ENCODE measurements around the gene COP1.
"Not testable (repeated sequence)": the region's sequence is repeated elsewhere in the genome, so short reads cannot be mapped to it uniquely, and the experiment has no call there.

Gene COP1

GRCh38 chr1:176096015-176096414 is 111.1 kb downstream of the COP1 start:
- no peak for DNase-seq (ENCODE audit: low spot score)
- TF ChIP-seq CTCF (conservative IDR thresholded peaks at IDR 0.05; ENCODE audit: low read depth): no peak
- ChIA-PET CTCF (no interaction called here), POLR2A (ENCODE audit: low non-redundant PET) (no interaction called here)
- no peak overlapping the region for H3K27ac ChIP-seq

- POLR2A ChIA-PET (ENCODE audit: low non-redundant PET): no interaction called here
Measured at GRCh38 chr1:176090766-176091165, 116.3 kb downstream of the COP1 start.

GRCh38 chr1:176087746-176088145 is 119.3 kb downstream of the COP1 start:
- DNase-seq (ENCODE audit: low spot score); POLR2A ChIA-PET (ENCODE audit: low non-redundant PET); H3K27ac ChIP-seq; CTCF ChIA-PET: not testable (repeated sequence)

More at GRCh38 chr1:176090766-176091165, 116.3 kb downstream of the COP1 start:
- no peak overlapping the region for H3K27ac ChIP-seq
- no peak for TF ChIP-seq CTCF (conservative IDR thresholded peaks at IDR 0.05; ENCODE audit: low read depth)
- CTCF ChIA-PET: interaction anchor here (0.7 kb wide), 1 partner anchor 13 kb away, joined by 6 read pairs; no protein-coding TSS in a partner anchor
- no peak for DNase-seq (ENCODE audit: low spot score)

GRCh38 chr1:176073524-176074157 is 133.4 kb downstream of the COP1 start:
- POLR2A ChIA-PET (ENCODE audit: low non-redundant PET): no interaction called here
- TF ChIP-seq CTCF (conservative IDR thresholded peaks at IDR 0.05; ENCODE audit: low read depth): peak; percentile 68
- no peak overlapping the region for H3K27ac ChIP-seq
- CTCF ChIA-PET: interaction anchor here (0.7 to 0.8 kb wide), 2 partner anchors 18 to 324 kb away, joined by 4 to 5 read pairs; no protein-coding TSS in a partner anchor
- DNase-seq (ENCODE audit: low spot score): peak; percentile 44

GRCh38 chr1:176068901-176069300 is 138.2 kb downstream of the COP1 start:
- ChIA-PET CTCF (no interaction called here), POLR2A (ENCODE audit: low non-redundant PET) (no interaction called here)
- DNase-seq (ENCODE audit: low spot score): no peak
- no peak for TF ChIP-seq CTCF (conservative IDR thresholded peaks at IDR 0.05; ENCODE audit: low read depth)
- H3K27ac ChIP-seq: no peak overlapping the region

GRCh38 chr1:176068256-176068655 is 138.8 kb downstream of the COP1 start:
- no peak for TF ChIP-seq CTCF (conservative IDR thresholded peaks at IDR 0.05; ENCODE audit: low read depth)
- H3K27ac ChIP-seq: no peak overlapping the region
- ChIA-PET POLR2A (ENCODE audit: low non-redundant PET) (no interaction called here), CTCF (interaction anchor here (0.7 kb wide), 1 partner anchor 679 kb away, joined by 3 read pairs; no protein-coding TSS in a partner anchor)
- no peak for DNase-seq (ENCODE audit: low spot score)

- ChIA-PET POLR2A (ENCODE audit: low non-redundant PET) (no interaction called here), CTCF (interaction anchor here (0.7 kb wide), 1 partner anchor 178 kb away, joined by 3 read pairs; no protein-coding TSS in a partner anchor)
- no peak overlapping the region for H3K27ac ChIP-seq
- no peak for TF ChIP-seq CTCF (conservative IDR thresholded peaks at IDR 0.05; ENCODE audit: low read depth)
- DNase-seq (ENCODE audit: low spot score): no peak
Measured at GRCh38 chr1:176066709-176067108, 140.4 kb downstream of the COP1 start.

Measured in RWPE1 (cell line).